PC-9 (cell line): ENCODE data around the gene ZFYVE27.

Source experiments
- CTCF ChIP-seq: fragments of 200-600 bp; sonication (generic); conservative IDR thresholded peaks from 2 replicates; pipeline ENCODE4 v1.6.1; 2017; ENCODE audit warnings: mixed run types, antibody characterized with exemption, mild to moderate bottlenecking, moderate library complexity
- EZH2 ChIP-seq: fragments of 200-600 bp; sonication (generic); IDR thresholded peaks from 2 replicates; pipeline ENCODE4 v1.8.0; 2017; ENCODE audit warnings: antibody characterized with exemption, low read depth

DNA sequence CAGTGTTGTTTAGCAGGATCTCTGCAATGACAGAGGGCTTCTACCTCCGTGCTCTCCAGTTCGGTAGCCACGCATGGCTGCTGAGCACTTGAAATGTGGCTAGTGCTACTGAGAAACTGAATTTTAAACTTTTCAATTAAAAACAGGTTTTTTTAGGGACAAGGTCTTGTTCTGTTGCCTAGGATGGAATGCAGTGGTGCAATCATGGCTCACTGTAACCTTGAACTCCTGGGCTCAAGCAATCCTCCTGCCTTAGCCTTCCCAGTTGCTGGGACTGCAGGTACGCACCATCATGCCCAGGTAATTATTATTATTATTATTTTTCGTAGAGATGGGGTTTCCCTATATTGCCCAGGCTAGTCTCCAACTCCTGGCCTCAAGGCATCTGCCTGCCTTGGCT lies 48.3 kb downstream of the ZFYVE27 start:
- TF ChIP-seq CTCF (no peak), EZH2 (no peak)
